HepG2 (cell line): ENCODE measurements around the gene PC. TPM values are rescaled to one million over a fixed set of nuclear protein-coding genes. Genes with fewer than 3 reads are reported as not detected.

Experiments used
- AHDC1 ChIP-seq: sonication (generic); formaldehyde crosslinking; IDR thresholded peaks from 2 replicates; pipeline ENCODE4 v1.5.1; 2020; ENCODE audit warnings: mild to moderate bottlenecking, missing genetic modification reagents, borderline replicate concordance
- CSRNP1 ChIP-seq: sonication (generic); formaldehyde crosslinking; IDR thresholded peaks from 2 replicates; pipeline ENCODE4 v1.8.1; 2023; ENCODE audit warnings: mild to moderate bottlenecking, missing genetic modification reagents
- GZF1 ChIP-seq: sonication (generic); formaldehyde crosslinking; IDR thresholded peaks from 2 replicates; pipeline ENCODE4 v1.5.1; 2020; ENCODE audit warnings: mild to moderate bottlenecking, missing genetic modification reagents
- KMT2A ChIP-seq: sonication (generic); formaldehyde crosslinking; IDR thresholded peaks from 2 replicates; pipeline ENCODE4 v1.4.0; 2020; ENCODE audit warnings: missing genetic modification reagents
- MXD3 ChIP-seq: IDR thresholded peaks from 2 replicates; pipeline ENCODE4 v1.6.1; 2016; ENCODE audit warnings: mild to moderate bottlenecking, missing biosample characterization, missing genetic modification reagents
- PHF8 ChIP-seq: sonication (generic); formaldehyde crosslinking; IDR thresholded peaks from 2 replicates; pipeline ENCODE4 v1.5.0; 2020; ENCODE audit warnings: missing genetic modification reagents
- PREB ChIP-seq: sonication (generic); formaldehyde crosslinking; IDR thresholded peaks from 2 replicates; pipeline ENCODE4 v1.4.0; 2020; ENCODE audit warnings: missing genetic modification reagents
- RERE ChIP-seq: IDR thresholded peaks from 2 replicates; pipeline ENCODE4 v1.6.1; 2016; ENCODE audit warnings: low read depth, missing genetic modification reagents, missing compliant biosample characterization
- SNAI1 ChIP-seq: sonication (generic); formaldehyde crosslinking; IDR thresholded peaks from 2 replicates; pipeline ENCODE4 v1.5.0; 2020; ENCODE audit warnings: mild to moderate bottlenecking, missing genetic modification reagents, borderline replicate concordance
- SP140L ChIP-seq: sonication (generic); formaldehyde crosslinking; IDR thresholded peaks from 2 replicates; pipeline ENCODE4 v1.4.0; 2020; ENCODE audit warnings: missing genetic modification reagents, borderline replicate concordance
- XBP1 ChIP-seq: sonication (generic); formaldehyde crosslinking; IDR thresholded peaks from 2 replicates; pipeline ENCODE4 v1.5.0; 2020; ENCODE audit warnings: missing genetic modification reagents
- ZNF556 ChIP-seq: sonication (generic); formaldehyde crosslinking; IDR thresholded peaks from 2 replicates; pipeline ENCODE4 v1.4.0; 2020; ENCODE audit warnings: mild to moderate bottlenecking, missing genetic modification reagents, borderline replicate concordance
- ZNF569 ChIP-seq: sonication (generic); formaldehyde crosslinking; IDR thresholded peaks from 2 replicates; pipeline ENCODE4 v1.5.0; 2020; ENCODE audit warnings: mild to moderate bottlenecking, missing genetic modification reagents, moderate library complexity, borderline replicate concordance
- ZNF672 ChIP-seq: sonication (generic); formaldehyde crosslinking; IDR thresholded peaks from 2 replicates; pipeline ENCODE4 v1.8.1; 2022; ENCODE audit warnings: missing genetic modification reagents
- ZSCAN29 ChIP-seq: sonication (generic); formaldehyde crosslinking; conservative IDR thresholded peaks from 2 replicates; pipeline ENCODE4 v1.4.0; 2020; ENCODE audit warnings: mild to moderate bottlenecking, missing genetic modification reagents
- polyA plus RNA-seq, 8 experiments: library from polyadenylated mRNA; depleted of rRNA in 3 of 8; stranded (reverse) in 7 of 8; unstranded in 1 of 8; fragments of >200 nt; fragmentation: Illumina TruSeq in 4 of 8; extraction: Trizol in 4 of 8; gene quantifications; 2 replicates each; pipeline versions ENCODE4 v1.2.1 to v1.2.3, GENCODE V29; 2011 to 2016; ENCODE audit warnings: low read depth in 4 of 8, missing spikeins in 1 of 8, mixed read lengths in 1 of 8; ENCODE audit not compliant: insufficient read depth in 1 of 8
- total RNA-seq, 5 experiments: library from RNA; depleted of rRNA; stranded (reverse); fragments of >200 nt; fragmentation: Illumina TruSeq; extraction: Trizol; gene quantifications; 2 replicates each; pipeline ENCODE4 v1.2.3, GENCODE V29; 2016; ENCODE audit warnings: low read depth in 1 of 5

PC gene
- total and polyA plus RNA-seq, 2 of the 13 experiments (the other 11 are each of a cell fraction or from before 2014, with no cell fraction given): 29.0 to 39.0 TPM

- TF ChIP-seq PREB (CRISPR knock-in tag) (no peak), XBP1 (CRISPR knock-in tag) (no peak), GZF1 (CRISPR knock-in tag) (no peak), ZNF569 (no peak), MXD3 (CRISPR knock-in tag) (no peak), ZNF556 (CRISPR knock-in tag) (no peak), AHDC1 (CRISPR knock-in tag) (no peak), SP140L (no peak), SNAI1 (CRISPR knock-in tag) (no peak), CSRNP1 (no peak), ZSCAN29 (CRISPR knock-in tag) (no peak), RERE (CRISPR knock-in tag) (no peak), KMT2A (CRISPR knock-in tag) (no peak), ZNF672 (no peak), PHF8 (CRISPR knock-in tag) (no peak)
Measured at GRCh38 chr11:66996609-66997273, 38.6 kb upstream of the PC start (continued).
